Measurements from ENCODE around the gene OSM.
A peak's percentile ranks its signal among the peaks of the same experiment; 100 is the strongest.

The OSM gene

GRCh38 chr22:30295576-30295975 is 28.9 kb upstream of the OSM start:
- Histone ChIP-seq H3K9ac (ENCODE audit: low read length) (no peak overlapping the region), H3K4me3 (ENCODE audit: low read length) (no peak overlapping the region), H3K36me3 (ENCODE audit: control insufficient read depth, insufficient read depth, low read length) (peaks cover 25% of the 10 kb centered on the region), H3K4me1 (ENCODE audit: control insufficient read depth, insufficient read depth, low read length) (peaks cover 39% of the 10 kb centered on the region), H3K9me3 (ENCODE audit: control insufficient read depth, low read length) (no peaks in the 10 kb centered on the region), H3K27me3 (ENCODE audit: control insufficient read depth, insufficient read depth, low read length) (no peaks in the 10 kb centered on the region)

GRCh38 chr22:30294830-30295229 is 28.2 kb upstream of the OSM start:
- peaks cover 25% of the 10 kb centered on the region for H3K36me3 ChIP-seq (ENCODE audit: control insufficient read depth, insufficient read depth, low read length)
- H3K4me1 ChIP-seq (ENCODE audit: control insufficient read depth, insufficient read depth, low read length), result peaks cover 47% of the 10 kb centered on the region

GRCh38 chr22:30294066-30294465 is 27.4 kb upstream of the OSM start:
- peaks cover 44% of the 10 kb centered on the region for H3K4me1 ChIP-seq (ENCODE audit: control insufficient read depth, insufficient read depth, low read length)
- H3K27me3 ChIP-seq (ENCODE audit: control insufficient read depth, insufficient read depth, low read length), result no peaks in the 10 kb centered on the region
- no peaks in the 10 kb centered on the region for H3K9me3 ChIP-seq (ENCODE audit: control insufficient read depth, low read length)
- H3K4me3 ChIP-seq (ENCODE audit: low read length), result no peak overlapping the region
- no peak overlapping the region for H3K9ac ChIP-seq (ENCODE audit: low read length)
- H3K36me3 ChIP-seq (ENCODE audit: control insufficient read depth, insufficient read depth, low read length), result peaks cover 25% of the 10 kb centered on the region

More at GRCh38 chr22:30294830-30295229, 28.2 kb upstream of the OSM start:
- H3K4me3 ChIP-seq (ENCODE audit: low read length), result no peak overlapping the region
- H3K9ac ChIP-seq (ENCODE audit: low read length), result no peak overlapping the region
- H3K9me3 ChIP-seq (ENCODE audit: control insufficient read depth, low read length), result no peaks in the 10 kb centered on the region
- H3K27me3 ChIP-seq (ENCODE audit: control insufficient read depth, insufficient read depth, low read length), result no peaks in the 10 kb centered on the region

DNA sequence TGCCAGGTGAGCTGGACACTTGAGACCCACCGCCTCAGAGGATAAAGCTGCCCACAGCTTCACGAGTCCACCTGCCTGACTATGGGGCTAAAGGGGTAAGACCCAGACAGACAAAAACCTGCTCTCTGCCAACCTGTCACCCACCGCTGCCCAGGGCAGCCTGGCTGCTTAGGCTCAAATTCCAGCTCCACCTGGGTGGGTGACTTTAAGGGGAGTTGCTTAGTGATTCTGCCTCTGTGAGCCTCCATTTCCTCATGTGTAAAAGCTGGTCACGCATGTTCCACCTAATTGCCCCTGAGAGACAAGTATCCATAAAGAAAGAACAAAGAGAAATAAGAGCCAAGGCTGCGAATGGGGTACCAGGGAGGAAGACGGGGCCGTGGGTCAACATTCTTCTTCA is 26.4 kb upstream of the OSM start:
- Histone ChIP-seq H3K4me3 (ENCODE audit: low read length) (no peak overlapping the region), H3K36me3 (ENCODE audit: control insufficient read depth, insufficient read depth, low read length) (peaks cover 25% of the 10 kb centered on the region), H3K4me1 (ENCODE audit: control insufficient read depth, insufficient read depth, low read length) (peaks cover 43% of the 10 kb centered on the region), H3K27me3 (ENCODE audit: control insufficient read depth, insufficient read depth, low read length) (no peaks in the 10 kb centered on the region), H3K9me3 (ENCODE audit: control insufficient read depth, low read length) (no peaks in the 10 kb centered on the region), H3K9ac (ENCODE audit: low read length) (no peak overlapping the region)

- Histone ChIP-seq H3K27me3 (ENCODE audit: control insufficient read depth, insufficient read depth, low read length) (no peaks in the 10 kb centered on the region), H3K9ac (ENCODE audit: low read length) (peak overlapping the region; percentile 9), H3K4me1 (ENCODE audit: control insufficient read depth, insufficient read depth, low read length) (peaks cover 40% of the 10 kb centered on the region), H3K9me3 (ENCODE audit: control insufficient read depth, low read length) (no peaks in the 10 kb centered on the region), H3K36me3 (ENCODE audit: control insufficient read depth, insufficient read depth, low read length) (peaks cover 18% of the 10 kb centered on the region), H3K4me3 (ENCODE audit: low read length) (no peak overlapping the region)
Measured at GRCh38 chr22:30292069-30292970, 25.7 kb upstream of the OSM start.

- no peaks in the 10 kb centered on the region for H3K9me3 ChIP-seq (ENCODE audit: control insufficient read depth, low read length)
Measured at GRCh38 chr22:30291058-30291892, 24.6 kb upstream of the OSM start.

GRCh38 chr22:30290342-30291057 is 23.8 kb upstream of the OSM start:
- H3K9me3 ChIP-seq (ENCODE audit: control insufficient read depth, low read length), result no peaks in the 10 kb centered on the region
- H3K4me1 ChIP-seq (ENCODE audit: control insufficient read depth, insufficient read depth, low read length), result peaks cover 34% of the 10 kb centered on the region
- no peak overlapping the region for H3K4me3 ChIP-seq (ENCODE audit: low read length)
- H3K27me3 ChIP-seq (ENCODE audit: control insufficient read depth, insufficient read depth, low read length), result no peaks in the 10 kb centered on the region
- peak overlapping the region; percentile 59 for H3K9ac ChIP-seq (ENCODE audit: low read length)
- H3K36me3 ChIP-seq (ENCODE audit: control insufficient read depth, insufficient read depth, low read length), result peaks cover 10% of the 10 kb centered on the region

More at GRCh38 chr22:30291058-30291892, 24.6 kb upstream of the OSM start:
- H3K36me3 ChIP-seq (ENCODE audit: control insufficient read depth, insufficient read depth, low read length), result peaks cover 17% of the 10 kb centered on the region
- H3K4me3 ChIP-seq (ENCODE audit: low read length), result no peak overlapping the region
- H3K27me3 ChIP-seq (ENCODE audit: control insufficient read depth, insufficient read depth, low read length), result no peaks in the 10 kb centered on the region
- peak overlapping the region; percentile 59 for H3K9ac ChIP-seq (ENCODE audit: low read length)
- peaks cover 34% of the 10 kb centered on the region for H3K4me1 ChIP-seq (ENCODE audit: control insufficient read depth, insufficient read depth, low read length)

- Histone ChIP-seq H3K9ac (ENCODE audit: low read length) (peak overlapping the region; percentile 59), H3K4me1 (ENCODE audit: control insufficient read depth, insufficient read depth, low read length) (peaks cover 34% of the 10 kb centered on the region), H3K9me3 (ENCODE audit: control insufficient read depth, low read length) (no peaks in the 10 kb centered on the region), H3K36me3 (ENCODE audit: control insufficient read depth, insufficient read depth, low read length) (peaks cover 10% of the 10 kb centered on the region), H3K4me3 (ENCODE audit: low read length) (no peak overlapping the region), H3K27me3 (ENCODE audit: control insufficient read depth, insufficient read depth, low read length) (no peaks in the 10 kb centered on the region)
Measured at GRCh38 chr22:30289980-30290313, 23.3 kb upstream of the OSM start.

DNA sequence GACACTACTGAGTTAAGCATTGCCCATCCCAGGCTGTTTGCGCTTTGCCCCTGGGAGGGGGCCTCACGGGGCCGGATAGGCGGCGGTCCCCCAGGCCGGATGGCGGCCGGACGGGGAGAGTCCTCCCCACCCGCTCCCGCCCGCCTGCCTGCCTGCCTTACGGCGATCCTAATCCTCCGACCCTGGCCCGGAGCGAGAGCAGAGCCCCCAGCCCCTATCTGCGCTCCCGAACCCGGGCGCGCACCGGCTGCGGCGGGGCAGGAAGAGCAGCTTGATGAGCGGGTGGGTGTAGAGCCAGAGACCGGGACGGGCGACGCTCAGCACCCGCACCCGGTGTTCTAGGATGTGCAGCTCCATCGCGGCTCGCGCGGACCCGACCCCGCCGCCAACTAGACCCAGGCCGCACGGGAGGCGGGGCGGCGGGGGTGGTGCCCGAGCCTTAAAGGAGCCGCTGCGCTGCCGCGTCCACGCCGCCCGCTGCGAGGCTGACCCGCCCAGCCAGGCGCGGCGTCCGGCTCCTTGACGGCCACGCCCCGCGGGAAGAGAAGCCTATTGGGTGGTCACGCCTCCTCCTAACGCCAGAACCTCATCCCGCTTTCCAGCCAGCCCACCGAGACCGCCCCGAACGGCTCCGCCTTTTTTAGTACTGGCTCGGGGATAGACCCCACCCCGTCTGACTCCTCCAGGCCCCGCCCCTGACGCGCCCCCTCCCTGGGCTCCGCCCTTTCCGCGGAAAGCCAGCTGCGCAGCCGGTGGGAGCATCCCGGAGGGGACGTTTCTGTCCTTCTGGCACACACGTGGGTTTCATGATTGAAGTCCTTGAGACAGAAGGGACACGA is 22.7 kb upstream of the OSM start, which contains the start of gene CASTOR1:
CASTOR1 (minus strand) TSS at position 365 of the 839 bp plus-strand sequence; CDS start at position 357, 8 bp downstream.
- peaks cover 10% of the 10 kb centered on the region for H3K36me3 ChIP-seq (ENCODE audit: control insufficient read depth, insufficient read depth, low read length)
- H3K9me3 ChIP-seq (ENCODE audit: control insufficient read depth, low read length), result no peaks in the 10 kb centered on the region
- no peaks in the 10 kb centered on the region for H3K27me3 ChIP-seq (ENCODE audit: control insufficient read depth, insufficient read depth, low read length)
- H3K9ac ChIP-seq (ENCODE audit: low read length), result peak within 1 kb of the TSS; percentile 69
- peaks cover 34% of the 10 kb centered on the region for H3K4me1 ChIP-seq (ENCODE audit: control insufficient read depth, insufficient read depth, low read length)
- peak within 1 kb of the TSS; percentile 43 for H3K4me3 ChIP-seq (ENCODE audit: low read length)

GRCh38 chr22:30288419-30289140 is 21.9 kb upstream of the OSM start:
- Histone ChIP-seq H3K27me3 (ENCODE audit: control insufficient read depth, insufficient read depth, low read length) (no peaks in the 10 kb centered on the region), H3K4me3 (ENCODE audit: low read length) (peak overlapping the region; percentile 43), H3K4me1 (ENCODE audit: control insufficient read depth, insufficient read depth, low read length) (peaks cover 34% of the 10 kb centered on the region), H3K9me3 (ENCODE audit: control insufficient read depth, low read length) (no peaks in the 10 kb centered on the region), H3K36me3 (ENCODE audit: control insufficient read depth, insufficient read depth, low read length) (peaks cover 9% of the 10 kb centered on the region), H3K9ac (ENCODE audit: low read length) (peak overlapping the region; percentile 69)
